ENCODE data around the gene ERC1. TPM values are rescaled to one million over a fixed set of nuclear protein-coding genes. Genes with fewer than 3 reads are reported as not detected.

ERC1 gene
- polyA plus RNA-seq, 2 of the 4 experiments (the other 2 are of a cell fraction), result 14.2 to 20.9 TPM

- TF ChIP-seq REST (IDR thresholded peaks at IDR 0.05), result no peak
- TF ChIP-seq HMGXB4 (CRISPR knock-in tag; IDR thresholded peaks at IDR 0.05; ENCODE audit: borderline replicate concordance), result no peak
- TF ChIP-seq HDAC2 (IDR thresholded peaks at IDR 0.05), result no peak
These were observed 15.2 kb downstream of the ERC1 start (continued) for GRCh38 chr12:1006255-1006654.

GRCh38 chr12:1007276-1007675, 16.3 kb downstream of the ERC1 start:
- TF ChIP-seq FOSB (CRISPR knock-in tag; IDR thresholded peaks at IDR 0.05) (no peak), MYC (IDR thresholded peaks at IDR 0.05; ENCODE audit: borderline replicate concordance, low read length) (no peak), CBX8 (IDR thresholded peaks at IDR 0.05) (no peak), HOXB13 (CRISPR knock-in tag; IDR thresholded peaks at IDR 0.05; ENCODE audit: low read depth) (no peak), FOXS1 (CRISPR knock-in tag; IDR thresholded peaks at IDR 0.05) (no peak), SREBF2 (IDR thresholded peaks at IDR 0.05) (no peak), CTCF (IDR thresholded peaks at IDR 0.05) (no peak), GATA3 (IDR thresholded peaks at IDR 0.05; ENCODE audit: borderline replicate concordance) (no peak), HEYL (CRISPR knock-in tag; IDR thresholded peaks at IDR 0.05) (no peak), CBX2 (IDR thresholded peaks at IDR 0.05; ENCODE audit: borderline replicate concordance, low read depth) (no peak), CHD4 (IDR thresholded peaks at IDR 0.05; ENCODE audit: borderline replicate concordance) (no peak), KDM5A (IDR thresholded peaks at IDR 0.05) (no peak), JUNB (IDR thresholded peaks at IDR 0.05) (no peak), TP53 (CRISPR knock-in tag; IDR thresholded peaks at IDR 0.05) (no peak), EP300 (IDR thresholded peaks at IDR 0.05) (no peak), POLR2A (IDR thresholded peaks at IDR 0.05; ENCODE audit: low read length) (no peak), RARB (CRISPR knock-in tag; IDR thresholded peaks at IDR 0.05) (no peak), JUN (IDR thresholded peaks at IDR 0.05) (no peak), ZNF302 (CRISPR knock-in tag; IDR thresholded peaks at IDR 0.05) (no peak), HES2 (IDR thresholded peaks at IDR 0.05) (no peak)
- Histone ChIP-seq H3K27ac (no peak overlapping the region), H3K4me1 (no peaks in the 10 kb centered on the region; the same call in 1 of the 3 replicates), H3K4me2 (no peak overlapping the region), H3K9me3 (no peaks in the 10 kb centered on the region), H3K4me3 (no peak overlapping the region)
- FAIRE-seq, result no peak
- 94% methylated on average over 2 of the region's 2 CpGs for WGBS (ENCODE audit: missing lambda C conversion rate)
- ChIA-PET CTCF (no interaction called here), POLR2A (no interaction called here)
- no peak for DNase-seq (ENCODE audit: low read depth in 1 of 2, low spot score in 1 of 2)
- ATAC-seq, result no peak
